GM21367 (cell line): ENCODE results near the gene ESRRA.

Experiments
- ATAC-seq: cut with Tn5 transposase; IDR thresholded peaks from one replicate; pipeline ENCODE4 v1.9.1; 2021; ENCODE audit not compliant: unreplicated experiment

The ESRRA gene

GRCh38 chr11:64269540-64270220 lies 35.6 kb upstream of the ESRRA start:
- peak; percentile 43 for ATAC-seq

DNA sequence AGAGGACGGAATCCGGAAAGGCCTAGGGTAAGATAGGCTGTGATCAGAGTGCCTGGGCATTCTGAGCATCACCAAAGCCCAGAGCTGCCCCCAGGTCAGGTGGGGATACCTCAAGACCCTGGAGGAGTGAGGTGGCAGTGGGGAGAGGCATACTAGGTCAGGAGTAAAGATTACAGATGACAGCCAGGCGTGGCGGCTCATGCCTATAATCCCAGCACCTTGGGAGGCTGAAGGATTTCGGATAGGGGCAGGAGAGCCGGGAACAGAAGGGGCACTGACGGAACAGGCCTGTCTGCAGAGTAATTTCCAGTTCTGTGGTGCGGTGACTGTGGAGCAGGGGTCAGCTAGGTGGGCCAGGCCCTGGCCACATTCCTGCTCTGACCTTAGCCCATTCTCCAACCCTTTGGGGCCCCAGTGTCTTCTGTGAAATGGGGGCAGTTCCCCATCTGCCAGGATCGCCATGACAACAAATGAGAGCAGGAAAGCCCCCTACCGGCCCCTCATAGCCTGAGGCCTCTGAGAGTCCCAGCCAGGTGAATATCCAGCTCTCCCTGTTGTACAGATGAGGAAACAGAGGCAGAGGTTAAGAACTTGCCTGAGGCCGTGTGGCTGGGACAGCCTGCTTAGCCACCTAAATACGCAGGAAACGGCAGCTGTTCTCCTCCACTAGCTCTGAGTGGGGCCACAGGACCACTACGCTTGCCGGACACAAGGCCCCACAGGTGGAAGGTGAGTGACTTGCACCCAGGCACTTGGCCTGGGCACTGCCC lies 30.1 kb upstream of the ESRRA start:
- ATAC-seq, result no peak

- no peak for ATAC-seq
Measured at GRCh38 chr11:64275841-64276240, 29.5 kb upstream of the ESRRA start.

DNA sequence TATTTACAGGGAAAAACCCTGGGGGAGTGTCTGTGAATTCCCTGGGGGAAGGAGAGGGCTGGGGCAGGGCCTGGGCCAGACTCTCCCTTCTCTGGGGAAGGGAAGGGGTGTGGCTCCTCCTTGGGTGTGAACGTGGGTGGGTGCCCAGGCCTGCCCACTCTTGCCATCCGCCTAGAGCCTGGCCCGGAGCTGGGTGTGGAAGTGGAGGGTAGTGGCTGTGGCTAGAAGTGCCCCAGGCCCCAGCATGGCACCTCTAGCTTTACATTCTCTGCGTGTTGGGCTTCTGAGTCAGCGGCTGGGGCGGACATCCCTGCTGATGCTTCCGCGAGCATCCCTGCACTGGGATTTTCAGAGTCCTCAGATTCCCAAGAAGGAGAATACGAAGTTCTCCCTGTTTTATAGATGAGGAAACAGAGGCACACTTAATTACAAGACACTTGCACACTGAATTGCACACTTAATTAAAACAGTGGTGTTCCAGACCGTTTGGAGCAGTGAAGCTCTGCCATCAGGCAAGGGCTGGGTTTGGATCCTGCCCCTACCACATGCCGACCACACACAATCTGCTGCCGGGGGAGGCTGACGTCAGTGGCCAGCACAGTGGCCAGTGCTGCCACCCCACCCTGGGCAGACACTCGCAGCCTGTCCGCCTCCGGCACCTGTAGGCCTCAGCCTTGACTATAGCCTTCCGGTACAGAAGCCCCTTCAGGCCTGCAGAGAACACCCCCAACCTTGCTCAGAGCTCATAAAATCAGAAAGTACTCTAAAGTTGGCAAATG lies 28.5 kb upstream of the ESRRA start:
- no peak for ATAC-seq

- no peak for ATAC-seq
Measured at GRCh38 chr11:64278576-64279190, 26.6 kb upstream of the ESRRA start.

DNA sequence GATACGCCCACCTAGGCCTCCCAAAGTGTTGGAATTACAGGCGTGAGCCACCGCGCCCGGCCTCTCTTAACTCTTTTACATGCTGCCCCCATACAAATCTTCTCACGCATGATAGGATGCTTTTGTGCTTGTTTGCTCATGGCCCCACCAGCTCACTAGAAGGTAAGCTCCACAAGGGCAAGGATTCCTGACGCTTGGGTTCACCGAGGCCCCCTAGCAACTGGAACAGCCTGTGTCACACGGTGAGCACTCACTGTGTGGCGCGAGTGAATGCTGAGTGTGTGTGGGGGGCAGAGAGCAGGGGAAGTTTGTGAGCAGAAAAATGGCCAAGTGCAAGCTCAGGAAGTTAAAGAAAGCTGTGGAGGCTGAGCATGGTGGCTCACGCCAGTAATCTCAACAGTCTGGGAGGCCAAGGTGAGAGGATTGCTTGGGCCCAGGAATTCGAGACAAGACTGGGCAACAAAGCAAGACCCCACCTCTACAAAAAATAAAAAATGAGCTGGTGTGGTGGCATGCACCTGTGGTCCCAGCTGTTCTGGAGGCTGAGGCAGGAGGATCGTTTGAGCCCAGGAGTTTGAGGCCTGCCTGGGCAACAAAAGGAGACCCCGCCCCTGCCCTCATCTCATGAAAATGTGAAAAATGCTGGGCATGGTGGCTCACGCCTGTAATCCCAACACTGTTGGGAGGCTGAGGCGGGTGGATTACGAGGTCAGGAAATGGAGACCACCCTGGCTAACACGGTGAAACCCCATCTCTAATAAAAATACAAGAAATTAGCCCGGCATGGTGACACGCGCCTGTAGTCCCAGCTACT lies 23.2 kb upstream of the ESRRA start:
- no peak for ATAC-seq

DNA sequence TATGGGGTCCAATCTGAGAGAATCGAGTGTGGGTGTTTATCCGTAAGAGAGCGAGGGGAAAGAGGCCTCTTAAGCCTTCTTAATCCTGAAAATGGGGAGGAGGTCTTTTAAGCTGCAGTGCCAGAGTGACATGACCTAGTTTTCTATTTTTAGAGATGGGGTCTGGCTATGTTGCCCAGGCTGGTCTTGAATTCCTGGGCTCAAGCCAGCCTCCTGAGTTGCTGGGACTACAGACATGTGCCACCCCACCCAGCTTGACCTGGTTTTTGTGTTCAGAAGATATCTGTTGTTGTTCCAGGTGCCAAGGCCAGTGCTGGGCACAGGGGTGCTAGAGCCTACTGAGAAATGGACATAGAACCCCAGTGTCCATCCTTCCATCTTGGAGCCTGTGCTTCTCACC lies 22.2 kb upstream of the ESRRA start:
- ATAC-seq, result no peak

- peak; percentile 40 for ATAC-seq
Measured at GRCh38 chr11:64284048-64284961, 21.0 kb upstream of the ESRRA start, which contains the start of gene BAD. BAD (minus strand) TSS chr11:64284665; CDS start chr11:64284368, 297 bp downstream.

DNA sequence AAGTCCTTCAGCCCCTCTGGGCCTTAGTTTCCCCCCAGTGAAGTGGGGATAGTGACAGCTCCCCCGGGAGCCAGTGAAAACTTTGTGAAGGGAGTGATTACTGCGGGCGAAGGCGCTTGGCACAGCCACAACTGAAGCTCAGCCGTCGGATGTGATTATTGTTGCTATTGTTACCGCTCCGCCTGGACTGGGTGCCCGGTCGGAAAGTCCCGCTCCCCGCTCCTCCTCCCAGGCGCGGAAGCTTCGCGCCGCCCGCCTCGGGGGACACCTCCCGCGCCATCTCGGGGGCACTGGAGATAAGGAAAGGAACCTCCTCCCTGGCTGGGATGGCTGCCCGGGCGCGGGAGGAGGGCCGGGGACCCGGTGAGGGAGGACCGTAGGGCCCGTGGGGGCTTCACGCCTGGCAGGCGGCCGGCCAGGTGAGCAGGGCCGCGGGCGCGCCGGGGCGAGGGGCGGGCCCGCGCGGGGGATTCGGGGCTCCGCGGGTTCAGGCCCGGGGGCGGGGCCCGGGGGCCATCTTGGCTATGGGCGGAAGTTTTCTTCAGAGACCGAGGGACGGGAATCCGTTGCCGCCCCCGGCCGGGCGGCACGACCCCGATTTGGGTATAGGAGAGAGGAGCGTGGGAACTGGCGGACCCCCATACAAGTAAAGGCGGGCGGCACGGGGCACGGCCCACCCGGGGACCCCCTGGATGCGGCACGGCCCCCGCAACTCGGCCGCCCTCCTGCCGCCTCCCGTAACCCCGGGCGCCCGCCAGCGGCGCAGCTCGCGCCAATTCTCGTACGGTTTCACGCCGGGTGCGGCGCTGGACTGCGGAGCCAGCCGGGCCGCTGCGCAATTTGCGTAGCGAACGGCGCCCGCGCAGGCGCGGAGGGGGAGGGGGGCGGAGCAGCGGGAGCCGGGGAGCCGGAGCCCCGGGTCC lies 20.1 kb upstream of the ESRRA start, which contains the start of gene GPR137:
Gene GPR137, plus strand, starts transcription at position 887 of the 923 bp plus-strand sequence. CDS start 677 bp downstream, outside the sequence.
- peak; percentile 49 for ATAC-seq

DNA sequence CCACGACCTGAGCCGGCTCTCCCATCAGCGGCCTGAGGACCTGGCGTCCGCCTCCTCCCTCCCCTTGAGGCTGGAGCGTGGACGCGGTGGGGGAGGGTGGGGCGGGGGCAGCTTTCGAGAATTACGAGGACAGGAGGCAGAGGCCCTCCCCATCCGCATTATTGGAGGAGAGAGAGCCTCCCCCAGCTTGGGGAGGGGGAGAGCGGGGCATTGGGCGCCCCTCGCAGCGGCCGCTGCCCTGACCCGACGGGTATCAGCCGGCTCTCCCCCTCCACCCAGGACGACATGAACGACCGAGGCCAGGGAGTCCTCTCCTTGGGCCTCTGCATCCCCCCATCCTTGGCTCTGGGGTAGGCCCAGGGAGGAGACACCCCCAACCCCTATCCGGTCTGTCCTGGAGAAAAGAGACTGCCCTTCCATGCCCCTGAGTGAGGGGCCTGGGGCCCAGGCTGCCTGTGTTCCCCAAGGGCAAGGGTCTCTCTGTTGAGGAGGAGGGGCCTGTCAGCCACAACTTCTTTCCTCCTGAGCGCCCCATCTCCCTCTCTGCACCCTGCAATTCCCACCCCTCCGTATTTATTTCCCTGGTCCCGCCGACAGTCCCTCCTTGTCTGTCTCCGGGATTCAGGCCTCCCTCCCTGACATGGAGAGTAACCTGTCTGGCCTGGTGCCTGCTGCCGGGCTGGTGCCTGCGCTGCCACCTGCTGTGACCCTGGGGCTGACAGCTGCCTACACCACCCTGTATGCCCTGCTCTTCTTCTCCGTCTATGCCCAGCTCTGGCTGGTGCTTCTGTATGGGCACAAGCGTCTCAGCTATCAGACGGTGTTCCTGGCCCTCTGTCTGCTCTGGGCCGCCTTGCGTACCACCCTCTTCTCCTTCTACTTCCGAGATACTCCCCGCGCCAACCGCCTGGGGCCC lies 19.2 kb upstream of the ESRRA start:
- ATAC-seq, result no peak

DNA sequence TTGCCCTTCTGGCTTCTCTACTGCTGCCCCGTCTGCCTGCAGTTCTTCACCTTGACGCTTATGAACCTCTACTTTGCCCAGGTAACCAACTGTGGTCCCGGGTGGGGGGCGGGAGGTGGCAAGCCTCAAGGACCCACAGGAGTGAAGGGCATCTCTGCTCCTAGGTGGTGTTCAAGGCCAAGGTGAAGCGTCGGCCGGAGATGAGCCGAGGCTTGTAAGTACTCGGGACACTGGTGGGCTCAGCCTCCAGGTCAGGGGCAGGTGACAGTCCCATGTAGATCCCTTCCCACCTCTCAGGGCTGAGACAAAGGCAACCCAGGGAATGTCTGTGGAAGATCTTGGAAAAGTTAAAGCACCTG lies 18.5 kb upstream of the ESRRA start:
- no peak for ATAC-seq

DNA sequence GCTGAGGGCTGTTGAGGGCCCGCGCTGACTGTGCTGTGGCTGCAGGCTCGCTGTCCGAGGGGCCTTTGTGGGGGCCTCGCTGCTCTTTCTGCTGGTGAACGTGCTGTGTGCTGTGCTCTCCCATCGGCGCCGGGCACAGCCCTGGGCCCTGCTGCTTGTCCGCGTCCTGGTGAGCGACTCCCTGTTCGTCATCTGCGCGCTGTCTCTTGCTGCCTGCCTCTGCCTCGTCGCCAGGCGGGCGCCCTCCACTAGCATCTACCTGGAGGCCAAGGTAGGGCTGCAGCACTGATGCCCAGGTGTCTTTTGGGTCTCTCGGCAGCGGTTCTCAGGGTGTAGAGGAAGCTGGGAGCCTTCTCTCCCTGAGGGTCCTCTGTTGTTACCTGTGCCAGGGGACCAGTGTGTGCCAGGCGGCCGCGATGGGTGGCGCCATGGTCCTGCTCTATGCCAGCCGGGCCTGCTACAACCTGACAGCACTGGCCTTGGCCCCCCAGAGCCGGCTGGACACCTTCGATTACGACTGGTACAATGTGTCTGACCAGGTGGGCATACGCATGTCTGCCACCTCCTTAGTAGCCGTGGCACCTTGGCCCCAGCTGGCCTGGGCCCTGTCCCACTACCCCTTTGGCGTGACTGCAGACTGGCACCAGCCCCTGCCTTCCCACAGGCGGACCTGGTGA lies 17.5 kb upstream of the ESRRA start:
- ATAC-seq, result no peak

DNA sequence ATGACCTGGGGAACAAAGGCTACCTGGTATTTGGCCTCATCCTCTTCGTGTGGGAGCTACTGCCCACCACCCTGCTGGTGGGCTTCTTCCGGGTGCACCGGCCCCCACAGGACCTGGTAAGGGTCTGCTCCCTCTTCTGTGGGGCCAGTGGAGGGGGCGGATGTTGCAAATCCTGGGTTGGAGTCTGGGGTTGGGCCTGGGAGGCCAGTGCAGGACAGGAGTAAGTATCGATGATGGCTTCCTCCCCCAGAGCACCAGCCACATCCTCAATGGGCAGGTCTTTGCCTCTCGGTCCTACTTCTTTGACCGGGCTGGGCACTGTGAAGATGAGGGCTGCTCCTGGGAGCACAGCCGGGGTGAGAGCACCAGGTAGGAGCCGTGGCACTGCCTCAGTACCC lies 17.0 kb upstream of the ESRRA start:
- ATAC-seq, result no peak

DNA sequence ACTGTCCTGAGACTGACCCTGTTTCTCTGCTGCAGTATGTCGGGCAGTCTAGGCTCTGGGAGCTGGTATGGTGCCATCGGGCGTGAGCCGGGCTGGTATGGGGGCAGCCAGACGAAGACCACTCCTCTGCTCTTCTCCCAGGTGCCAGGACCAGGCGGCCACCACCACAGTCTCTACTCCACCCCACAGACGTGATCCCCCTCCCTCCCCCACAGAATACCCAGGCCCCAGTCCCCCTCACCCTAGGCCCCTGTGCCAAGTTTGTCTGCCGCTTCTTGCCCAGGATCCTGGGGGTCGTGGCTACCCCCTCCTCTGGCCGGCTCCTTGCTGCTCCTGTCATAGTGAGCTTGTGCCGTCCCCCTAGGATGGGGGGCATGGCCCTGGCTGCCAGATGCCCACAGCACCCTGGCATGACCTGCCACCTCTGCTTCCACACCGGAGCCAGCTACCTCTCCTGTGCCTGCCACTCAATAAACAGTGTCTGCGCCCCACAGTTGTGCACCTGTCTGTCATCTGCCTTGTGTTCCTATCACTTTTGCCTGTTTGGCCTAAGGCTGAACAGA lies 16.2 kb upstream of the ESRRA start:
- ATAC-seq, result no peak

DNA sequence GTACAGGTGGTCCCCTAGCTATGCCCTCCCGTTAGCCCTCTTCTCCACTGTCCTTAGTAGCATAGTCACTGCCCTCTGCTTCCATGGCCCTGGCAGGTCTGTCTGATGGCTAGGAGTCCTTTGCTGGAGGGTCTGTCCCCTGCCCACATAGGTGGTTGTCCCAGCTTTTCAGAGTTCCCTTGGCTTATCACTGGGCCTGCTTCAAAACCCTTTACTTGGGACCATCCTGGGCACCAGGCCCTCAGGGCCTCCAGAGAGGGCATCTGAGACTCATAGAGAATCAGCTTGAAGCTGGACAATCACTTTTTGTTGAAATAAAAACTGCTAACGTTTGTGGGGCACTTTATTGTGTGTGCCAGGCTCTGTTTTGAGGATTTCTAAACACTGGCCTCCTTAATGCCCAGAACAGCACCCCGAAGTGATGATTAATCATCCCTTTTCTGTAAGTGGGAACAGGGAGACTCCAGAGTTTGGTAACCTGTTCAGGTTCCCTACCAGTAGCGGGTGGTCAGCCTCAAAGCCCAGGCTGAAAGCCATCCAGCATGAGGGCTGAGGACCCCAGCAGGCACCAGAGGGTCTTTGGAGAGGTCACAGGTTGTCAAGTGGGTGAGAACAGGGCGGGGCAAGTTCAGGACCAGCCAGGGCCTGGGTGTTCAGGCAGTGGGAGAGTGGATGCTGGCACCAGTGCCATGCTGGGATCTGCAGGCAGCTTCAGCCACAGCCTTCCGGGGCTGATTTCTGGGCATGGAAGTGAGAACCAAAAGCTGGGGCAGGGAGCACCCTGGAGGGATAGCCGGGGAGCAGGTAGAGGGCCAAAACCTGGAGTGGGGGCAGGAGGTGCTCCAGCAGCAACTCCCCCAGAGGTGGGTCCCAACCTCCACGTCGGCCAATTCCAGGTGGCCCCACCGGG lies 14.7 kb upstream of the ESRRA start:
- ATAC-seq, result no peak
